Stimulated activated naive CD8-positive, alpha-beta T cell treated with anti-CD3 and anti-CD28 coated beads, Interleukin-15, Interleukin-2, amounts not matched to agents 100 ng/mL and 50 ng/mL, for 24 hours (primary cell): ENCODE results near the gene SLC26A1.
"Not testable (repeated sequence)": the region's sequence is repeated elsewhere in the genome, so short reads cannot be mapped to it uniquely, and the experiment has no call there.

ENCODE experiments used
- H3K27ac Mint-ChIP-seq: one replicate; pipeline ENCODE4 v1.8.0; 2021; ENCODE audit warnings: mild to moderate bottlenecking, mixed read lengths
- H3K27me3 Mint-ChIP-seq: one replicate; pipeline ENCODE4 v1.8.0; 2021; ENCODE audit warnings: mixed read lengths
- H3K36me3 Mint-ChIP-seq: one replicate; pipeline ENCODE4 v1.8.0; 2021; ENCODE audit warnings: low read depth, mixed read lengths
- H3K4me1 Mint-ChIP-seq: one replicate; pipeline ENCODE4 v1.8.0; 2021; ENCODE audit warnings: low read depth, mixed read lengths
- H3K4me3 Mint-ChIP-seq: one replicate; pipeline ENCODE4 v1.8.0; 2021; ENCODE audit warnings: mild to moderate bottlenecking, mixed read lengths
- H3K9me3 Mint-ChIP-seq: one replicate; pipeline ENCODE4 v1.8.0; 2021; ENCODE audit warnings: mixed read lengths

Gene SLC26A1

GRCh38 chr4:987624-988513, 5.3 kb downstream of the SLC26A1 start:
- peak overlapping the region; percentile 75 for H3K4me3 Mint-ChIP-seq
- H3K27me3 Mint-ChIP-seq: no peaks in the 10 kb centered on the region
- no peaks in the 10 kb centered on the region for H3K9me3 Mint-ChIP-seq
- no peak overlapping the region for H3K27ac Mint-ChIP-seq
- no peaks in the 10 kb centered on the region for H3K36me3 Mint-ChIP-seq
- peaks cover 24% of the 10 kb centered on the region for H3K4me1 Mint-ChIP-seq

- Mint-ChIP-seq H3K4me3 (peak within 1 kb of the TSS; percentile 88), H3K27ac (peak within 1 kb of the TSS; percentile 78), H3K36me3 (no peaks in the 10 kb centered on the region), H3K4me1 (peaks cover 24% of the 10 kb centered on the region), H3K27me3 (no peaks in the 10 kb centered on the region), H3K9me3 (no peaks in the 10 kb centered on the region)
These were observed 6.2 kb downstream of the SLC26A1 start, which contains the start of gene IDUA for GRCh38 chr4:986879-987623. Gene IDUA, plus strand, starts transcription at chr4:987044. Its CDS starts 41 bp downstream, at chr4:987085.

- peaks cover 24% of the 10 kb centered on the region for H3K4me1 Mint-ChIP-seq
- H3K9me3 Mint-ChIP-seq: no peaks in the 10 kb centered on the region
- H3K27ac Mint-ChIP-seq: peak overlapping the region; percentile 78
- no peaks in the 10 kb centered on the region for H3K36me3 Mint-ChIP-seq
- H3K4me3 Mint-ChIP-seq: peak overlapping the region; percentile 88
- H3K27me3 Mint-ChIP-seq: no peaks in the 10 kb centered on the region
These were observed 6.8 kb downstream of the SLC26A1 start for GRCh38 chr4:986428-986878.

- Mint-ChIP-seq H3K4me1 (peaks cover 24% of the 10 kb centered on the region), H3K27me3 (no peaks in the 10 kb centered on the region), H3K27ac (peak overlapping the region; percentile 61), H3K36me3 (no peaks in the 10 kb centered on the region), H3K9me3 (no peaks in the 10 kb centered on the region), H3K4me3 (peak overlapping the region; percentile 88)
These were observed 7.9 kb downstream of the SLC26A1 start for GRCh38 chr4:985123-985830.

GRCh38 chr4:984336-985054, 8.7 kb downstream of the SLC26A1 start:
- peak overlapping the region; percentile 88 for H3K4me3 Mint-ChIP-seq
- H3K4me1 Mint-ChIP-seq: peaks cover 24% of the 10 kb centered on the region
- no peak overlapping the region for H3K27ac Mint-ChIP-seq
- H3K27me3 Mint-ChIP-seq: no peaks in the 10 kb centered on the region
- H3K36me3 Mint-ChIP-seq: no peaks in the 10 kb centered on the region
- no peaks in the 10 kb centered on the region for H3K9me3 Mint-ChIP-seq

GRCh38 chr4:982814-983213, 10.4 kb downstream of the SLC26A1 start:
- no peaks in the 10 kb centered on the region for H3K9me3 Mint-ChIP-seq
- H3K27ac Mint-ChIP-seq: no peak overlapping the region
- H3K27me3 Mint-ChIP-seq: no peaks in the 10 kb centered on the region

GRCh38 chr4:982291-982690, 10.9 kb downstream of the SLC26A1 start:
- H3K27me3 Mint-ChIP-seq: no peaks in the 10 kb centered on the region
- no peaks in the 10 kb centered on the region for H3K9me3 Mint-ChIP-seq
- H3K4me3 Mint-ChIP-seq: no peak overlapping the region
- H3K27ac Mint-ChIP-seq: no peak overlapping the region
- no peaks in the 10 kb centered on the region for H3K36me3 Mint-ChIP-seq
- peaks cover 24% of the 10 kb centered on the region for H3K4me1 Mint-ChIP-seq

More at GRCh38 chr4:982814-983213, 10.4 kb downstream of the SLC26A1 start:
- Mint-ChIP-seq H3K4me1 (peaks cover 24% of the 10 kb centered on the region), H3K36me3 (no peaks in the 10 kb centered on the region), H3K4me3 (no peak overlapping the region)

- no peaks in the 10 kb centered on the region for H3K36me3 Mint-ChIP-seq
- H3K27me3 Mint-ChIP-seq: no peaks in the 10 kb centered on the region
- H3K4me1 Mint-ChIP-seq: peaks cover under 1% of the 10 kb centered on the region
- no peaks in the 10 kb centered on the region for H3K9me3 Mint-ChIP-seq
- H3K4me3 Mint-ChIP-seq: no peak overlapping the region
- no peak overlapping the region for H3K27ac Mint-ChIP-seq
These were observed 14.1 kb downstream of the SLC26A1 start for GRCh38 chr4:978957-979701.

GRCh38 chr4:976016-976415, 17.2 kb downstream of the SLC26A1 start:
- H3K4me3 Mint-ChIP-seq, H3K4me1 Mint-ChIP-seq, H3K36me3 Mint-ChIP-seq: not testable (repeated sequence)

GRCh38 chr4:974668-975067, 18.5 kb downstream of the SLC26A1 start:
- H3K4me3 Mint-ChIP-seq: no peak overlapping the region
- no peaks in the 10 kb centered on the region for H3K9me3 Mint-ChIP-seq
- peaks cover 11% of the 10 kb centered on the region for H3K4me1 Mint-ChIP-seq
- H3K27me3 Mint-ChIP-seq: no peaks in the 10 kb centered on the region
- no peaks in the 10 kb centered on the region for H3K36me3 Mint-ChIP-seq
- no peak overlapping the region for H3K27ac Mint-ChIP-seq

More at GRCh38 chr4:976016-976415, 17.2 kb downstream of the SLC26A1 start:
- H3K9me3 Mint-ChIP-seq, H3K27me3 Mint-ChIP-seq, H3K27ac Mint-ChIP-seq: not testable (repeated sequence)

- Mint-ChIP-seq H3K4me1 (peaks cover 11% of the 10 kb centered on the region), H3K27me3 (no peaks in the 10 kb centered on the region), H3K4me3 (peak within 1 kb of the TSS; percentile 55), H3K27ac (no peak within 1 kb of the TSS), H3K36me3 (no peaks in the 10 kb centered on the region), H3K9me3 (no peaks in the 10 kb centered on the region)
These were observed 19.5 kb downstream of the SLC26A1 start, which contains the start of gene DGKQ for GRCh38 chr4:973431-974397. Gene DGKQ, minus strand, starts transcription at chr4:973569. Its CDS starts 87 bp downstream, at chr4:973482.

GRCh38 chr4:972651-973424, 20.4 kb downstream of the SLC26A1 start:
- Mint-ChIP-seq H3K9me3 (no peaks in the 10 kb centered on the region), H3K4me3 (peak overlapping the region; percentile 55), H3K36me3 (no peaks in the 10 kb centered on the region), H3K27me3 (no peaks in the 10 kb centered on the region), H3K27ac (no peak overlapping the region), H3K4me1 (peaks cover 11% of the 10 kb centered on the region)
